ENCODE data around the gene EFTUD2. TPM values are rescaled to one million over a fixed set of nuclear protein-coding genes. Genes with fewer than 3 reads are reported as not detected.
A peak's percentile ranks its signal among the peaks of the same experiment; 100 is the strongest.

Gene EFTUD2
- total and polyA plus RNA-seq, 2 of the 13 experiments (the other 11 are each of a cell fraction or from before 2014, with no cell fraction given) = 111 to 137 TPM

DNA sequence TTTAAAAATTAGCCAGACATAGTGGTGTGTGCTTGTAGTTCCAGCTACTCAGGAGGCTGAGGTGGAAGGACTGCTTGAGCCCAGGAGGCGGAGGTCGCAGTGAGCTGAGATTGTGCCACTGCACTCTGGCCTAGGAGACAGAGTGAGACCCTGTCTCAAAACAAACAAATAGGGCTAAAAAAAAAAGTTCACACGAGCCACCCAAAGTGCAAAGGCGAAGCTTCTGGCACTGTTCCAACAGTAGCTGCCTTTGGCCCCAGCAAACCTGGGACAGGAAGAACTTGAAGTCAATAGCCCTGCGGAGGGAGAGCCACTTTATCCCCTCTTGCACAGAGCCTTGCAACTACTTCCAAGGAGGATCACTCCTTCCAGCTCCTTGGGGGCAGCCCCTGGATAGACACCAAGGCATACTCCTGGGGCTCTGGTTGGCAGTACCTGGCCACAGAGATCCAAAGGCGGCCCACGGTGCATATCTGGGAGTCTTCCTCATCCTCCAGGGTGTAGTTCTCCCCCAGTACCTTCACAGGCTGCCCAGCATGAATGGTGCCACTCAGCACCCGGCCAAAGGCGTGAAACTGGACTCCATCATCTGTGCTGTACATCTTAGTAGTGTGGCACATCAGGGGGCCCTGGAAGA lies 36.8 kb downstream of the EFTUD2 start (continued):
- TF ChIP-seq, protein P1, sequence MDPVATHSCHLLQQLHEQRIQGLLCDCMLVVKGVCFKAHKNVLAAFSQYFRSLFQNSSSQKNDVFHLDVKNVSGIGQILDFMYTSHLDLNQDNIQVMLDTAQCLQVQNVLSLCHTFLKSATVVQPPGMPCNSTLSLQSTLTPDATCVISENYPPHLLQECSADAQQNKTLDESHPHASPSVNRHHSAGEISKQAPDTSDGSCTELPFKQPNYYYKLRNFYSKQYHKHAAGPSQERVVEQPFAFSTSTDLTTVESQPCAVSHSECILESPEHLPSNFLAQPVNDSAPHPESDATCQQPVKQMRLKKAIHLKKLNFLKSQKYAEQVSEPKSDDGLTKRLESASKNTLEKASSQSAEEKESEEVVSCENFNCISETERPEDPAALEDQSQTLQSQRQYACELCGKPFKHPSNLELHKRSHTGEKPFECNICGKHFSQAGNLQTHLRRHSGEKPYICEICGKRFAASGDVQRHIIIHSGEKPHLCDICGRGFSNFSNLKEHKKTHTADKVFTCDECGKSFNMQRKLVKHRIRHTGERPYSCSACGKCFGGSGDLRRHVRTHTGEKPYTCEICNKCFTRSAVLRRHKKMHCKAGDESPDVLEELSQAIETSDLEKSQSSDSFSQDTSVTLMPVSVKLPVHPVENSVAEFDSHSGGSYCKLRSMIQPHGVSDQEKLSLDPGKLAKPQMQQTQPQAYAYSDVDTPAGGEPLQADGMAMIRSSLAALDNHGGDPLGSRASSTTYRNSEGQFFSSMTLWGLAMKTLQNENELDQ (CRISPR knock-in tag; IDR thresholded peaks at IDR 0.05; ENCODE audit: borderline replicate concordance) = no peak
- TF ChIP-seq SPEN (CRISPR knock-in tag; IDR thresholded peaks at IDR 0.05; ENCODE audit: low read depth) (no peak), ZMYM4 (CRISPR knock-in tag; IDR thresholded peaks at IDR 0.05) (peak; percentile 37; the same call in 1 of the 2 replicates), ZNF879 (CRISPR knock-in tag; IDR thresholded peaks at IDR 0.05) (no peak)

DNA sequence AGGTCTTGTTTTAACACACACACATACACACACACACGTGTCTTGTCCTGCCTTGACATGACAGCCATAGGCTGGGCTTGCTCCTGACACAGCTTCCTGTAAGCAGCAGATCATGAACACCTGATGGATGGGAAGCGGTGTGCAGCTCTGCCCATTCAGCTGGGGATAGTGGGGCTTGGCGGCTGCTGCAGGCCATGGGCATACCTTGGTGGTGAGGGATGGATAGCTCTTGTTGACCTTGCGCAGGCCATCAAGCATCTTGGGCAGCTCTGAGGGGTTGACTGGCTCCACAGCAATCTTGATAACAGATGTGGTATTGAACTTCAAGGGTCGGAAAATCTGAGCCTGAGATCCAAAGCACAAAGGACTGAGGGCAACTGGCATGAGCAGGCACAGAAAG lies 39.5 kb downstream of the EFTUD2 start:
- H4K20me1 ChIP-seq (ENCODE audit: insufficient read depth, low read length) = no peaks in the 10 kb centered on the region
- no peaks in the 10 kb centered on the region for H3K9me3 ChIP-seq (ENCODE audit: low read length)
- no TSS peak for BruUV-seq (replicated peaks)
- intact Hi-C loops (cut with micrococcal nuclease; ENCODE audit: unreplicated experiment) (no loop called here), in situ Hi-C loops (cut with HindIII; ENCODE audit: extremely low pct_ligation_motif_present, low pct_unique_long_range_greater_than_20kb) (no loop called here)
- DNase-seq (ENCODE audit: low spot score) = no peak
- 94% methylated on average over 5 of the region's 5 CpGs for WGBS (ENCODE audit: low lambda C conversion rate)
- no peak overlapping the region for H2AFZ ChIP-seq (ENCODE audit: low read length)
- no peak overlapping the region for H3K9ac ChIP-seq (ENCODE audit: insufficient read depth, low read depth, low read length)
- no peak for TF ChIP-seq ZNF3 (CRISPR knock-in tag; IDR thresholded peaks at IDR 0.05)
- TF ChIP-seq POLR2A (IDR thresholded peaks at IDR 0.05; ENCODE audit: insufficient read depth in 1 of 2, low read depth in 2 of 2, low read length in 2 of 2) = peak in 1 of 2 experiments; percentile 31; a peak in 1 of 4 replicates
- TF ChIP-seq, protein P2, sequence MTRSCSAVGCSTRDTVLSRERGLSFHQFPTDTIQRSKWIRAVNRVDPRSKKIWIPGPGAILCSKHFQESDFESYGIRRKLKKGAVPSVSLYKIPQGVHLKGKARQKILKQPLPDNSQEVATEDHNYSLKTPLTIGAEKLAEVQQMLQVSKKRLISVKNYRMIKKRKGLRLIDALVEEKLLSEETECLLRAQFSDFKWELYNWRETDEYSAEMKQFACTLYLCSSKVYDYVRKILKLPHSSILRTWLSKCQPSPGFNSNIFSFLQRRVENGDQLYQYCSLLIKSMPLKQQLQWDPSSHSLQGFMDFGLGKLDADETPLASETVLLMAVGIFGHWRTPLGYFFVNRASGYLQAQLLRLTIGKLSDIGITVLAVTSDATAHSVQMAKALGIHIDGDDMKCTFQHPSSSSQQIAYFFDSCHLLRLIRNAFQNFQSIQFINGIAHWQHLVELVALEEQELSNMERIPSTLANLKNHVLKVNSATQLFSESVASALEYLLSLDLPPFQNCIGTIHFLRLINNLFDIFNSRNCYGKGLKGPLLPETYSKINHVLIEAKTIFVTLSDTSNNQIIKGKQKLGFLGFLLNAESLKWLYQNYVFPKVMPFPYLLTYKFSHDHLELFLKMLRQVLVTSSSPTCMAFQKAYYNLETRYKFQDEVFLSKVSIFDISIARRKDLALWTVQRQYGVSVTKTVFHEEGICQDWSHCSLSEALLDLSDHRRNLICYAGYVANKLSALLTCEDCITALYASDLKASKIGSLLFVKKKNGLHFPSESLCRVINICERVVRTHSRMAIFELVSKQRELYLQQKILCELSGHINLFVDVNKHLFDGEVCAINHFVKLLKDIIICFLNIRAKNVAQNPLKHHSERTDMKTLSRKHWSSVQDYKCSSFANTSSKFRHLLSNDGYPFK (CRISPR knock-in tag; IDR thresholded peaks at IDR 0.05; ENCODE audit: borderline replicate concordance) = no peak
- TF ChIP-seq ZNF326 (CRISPR knock-in tag; IDR thresholded peaks at IDR 0.05; ENCODE audit: borderline replicate concordance) = no peak
- peak; percentile 12 for TF ChIP-seq RBM22 (optimal IDR thresholded peaks at IDR 0.05; ENCODE audit: low read length)
- no peak for TF ChIP-seq TBL1XR1 (IDR thresholded peaks at IDR 0.05; ENCODE audit: borderline replicate concordance, low read length, partially characterized antibody)
- H3K4me1 ChIP-seq (ENCODE audit: insufficient read depth, low read length) = peaks cover 29% of the 10 kb centered on the region
- ChIA-PET POLR2A (interaction anchor here (0.7 kb wide), 1 partner anchor 31 kb away, joined by 3 read pairs; no protein-coding TSS in a partner anchor), CTCF (ENCODE audit: low intra/inter-chr PET ratio, low total read pairs) (no interaction called here)
- no peak for ATAC-seq
- H3K4me2 ChIP-seq (ENCODE audit: low read depth, low read length) = no peak overlapping the region
- no peak overlapping the region for H3K4me3 ChIP-seq (replicated peaks in 1 of 3; ENCODE audit: insufficient read depth in 1 of 3, low read depth in 2 of 3, low read length in 3 of 3)
- no peaks in the 10 kb centered on the region for H3K79me2 ChIP-seq (ENCODE audit: insufficient read depth, low read length)
- FAIRE-seq = no peak
- H3K27ac ChIP-seq (ENCODE audit: extremely low read length, insufficient read depth, low read length) = no peak overlapping the region
- H3K27me3 ChIP-seq (ENCODE audit: control insufficient read depth in 1 of 2, insufficient read depth in 2 of 2, low read length in 2 of 2) = no peaks in the 10 kb centered on the region
- H3K36me3 ChIP-seq (replicated peaks in 1 of 2; ENCODE audit: control insufficient read depth in 1 of 2, insufficient read depth in 2 of 2, low read length in 2 of 2) = peaks cover 60 to 86% of the 10 kb centered on the region in 2 experiments
